Ascending aorta (tissue), 2 donors: Measurements from ENCODE around the gene NFILZ. TPM values are rescaled to one million over a fixed set of nuclear protein-coding genes. Genes with fewer than 3 reads are reported as not detected.
A peak's percentile ranks its signal among the peaks of the same experiment; 100 is the strongest.

Source experiments
- DNase-seq, 2 donors: peaks; one replicate each; pipeline ENCODE4 v3.0.0-alpha.2; 2019; ENCODE audit warnings: low spot score in 2 of 2
- H3K27ac ChIP-seq, 2 donors: fragments of 200-600 bp; sonication (generic); one replicate each; pipeline ENCODE4 v1.5.1; 2016 to 2017; ENCODE audit warnings: mild to moderate bottlenecking in 1 of 2
- H3K27me3 ChIP-seq: fragments of 200-600 bp; sonication (generic); one replicate; pipeline ENCODE4 v1.5.1; 2017
- H3K36me3 ChIP-seq, 2 donors: fragments of 200-600 bp; sonication (generic); one replicate each; pipeline ENCODE4 v1.5.1; 2016
- H3K4me1 ChIP-seq, 2 donors: fragments of 200-600 bp; sonication (generic); one replicate each; pipeline ENCODE4 v1.5.1; 2016 to 2017; ENCODE audit warnings: mild to moderate bottlenecking in 1 of 2
- H3K4me3 ChIP-seq, 2 donors: fragments of 200-600 bp; sonication (generic); one replicate each; pipeline ENCODE4 v1.5.1; 2016 to 2017; ENCODE audit warnings: mild to moderate bottlenecking in 1 of 2
- H3K9me3 ChIP-seq, 2 donors: fragments of 200-600 bp; sonication (generic); one replicate each; pipeline ENCODE4 v1.5.1; 2016
- CTCF ChIP-seq, 3 experiments: fragments of 200-600 bp in 2 of 3; fragments of 450-650 bp in 1 of 3; sonication (generic) in 2 of 3; IDR thresholded peaks; one replicate each; pipeline ENCODE4 v1.5.1; 2016 to 2019; ENCODE audit warnings: antibody characterized with exemption in 3 of 3, mild to moderate bottlenecking in 1 of 3, moderate library complexity in 1 of 3
- intact Hi-C: fragments of 100-400 bp; cut with DNase I; formaldehyde crosslinking; loops from one replicate; pipeline ENCODE4 v1.15.1; 2023
- total RNA-seq: library from RNA; depleted of rRNA; stranded (reverse); fragments of >200 nt; gene quantifications from one replicate; pipeline ENCODE4 v1.1.0, GENCODE V29; 2016

NFILZ gene
- total RNA-seq, 1 donor from 2014 or later = not detected

DNA sequence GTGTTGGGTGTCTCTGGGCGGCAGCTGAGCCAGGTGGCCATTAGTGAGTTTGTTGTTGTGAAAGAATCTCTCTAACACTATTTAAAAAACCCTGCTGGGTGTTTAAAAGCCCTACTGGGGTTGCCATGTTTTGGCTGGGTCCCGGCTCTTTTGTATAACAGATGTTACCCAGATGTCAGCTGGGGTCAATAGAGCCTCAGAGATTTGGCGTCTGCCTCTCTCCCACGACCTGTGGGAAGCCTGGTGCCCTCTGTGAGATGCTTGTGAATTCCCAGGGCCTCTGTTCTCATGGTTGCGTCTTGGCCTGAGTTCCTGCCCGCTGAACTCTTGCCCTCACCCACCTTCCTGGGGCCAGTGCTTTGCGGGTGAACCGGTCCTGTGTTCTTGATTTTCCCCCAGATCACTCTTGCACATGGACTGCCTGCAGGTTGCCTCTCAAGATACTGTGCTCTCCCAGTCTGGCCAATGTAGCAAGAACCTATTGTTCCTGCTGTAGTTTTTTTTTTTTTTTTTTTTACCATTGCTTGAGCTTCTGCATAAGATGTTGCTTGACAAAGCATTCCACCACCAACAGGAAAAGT lies 9.5 kb downstream of the NFILZ start:
- H3K9me3 ChIP-seq = no peaks in the 10 kb centered on the region
- intact Hi-C loops = no loop called here
- H3K4me3 ChIP-seq = no peak overlapping the region
- peaks cover 0 to 10% of the 10 kb centered on the region in 2 donors for H3K4me1 ChIP-seq
- H3K27ac ChIP-seq = no peak overlapping the region
- TF ChIP-seq CTCF (IDR thresholded peaks at IDR 0.05) = no peak
- no peaks in the 10 kb centered on the region for H3K27me3 ChIP-seq
- DNase-seq = no peak
- H3K36me3 ChIP-seq = no peaks in the 10 kb centered on the region

DNA sequence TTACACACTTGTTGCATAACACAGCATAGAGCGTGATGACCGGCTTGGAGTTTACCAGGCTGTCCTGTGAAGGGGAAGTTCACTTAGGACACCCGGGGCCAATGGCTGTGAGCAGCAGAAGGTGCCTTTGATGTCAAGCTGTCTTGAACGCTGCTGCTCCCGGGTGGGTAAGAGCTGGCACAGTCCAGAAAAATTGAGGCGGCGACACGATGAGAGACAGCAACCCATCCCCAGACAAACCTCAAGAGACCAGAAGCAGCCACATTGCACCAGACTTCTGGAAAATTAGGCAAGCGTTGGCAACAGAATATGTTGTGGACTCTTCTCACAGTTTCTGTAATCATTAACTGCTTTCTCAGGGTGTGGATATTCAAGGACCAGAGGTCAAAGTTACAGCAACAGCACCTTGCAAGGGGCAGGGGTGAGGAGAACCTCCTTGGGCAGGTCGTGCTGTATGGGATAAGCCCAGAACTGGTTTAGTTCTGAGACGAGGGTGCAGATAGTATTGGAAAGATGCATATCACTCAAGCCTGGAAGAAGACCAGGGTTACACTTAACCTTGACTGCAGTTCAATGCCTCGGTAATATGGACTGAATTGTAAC lies 10.1 kb downstream of the NFILZ start:
- intact Hi-C loops = no loop called here

DNA sequence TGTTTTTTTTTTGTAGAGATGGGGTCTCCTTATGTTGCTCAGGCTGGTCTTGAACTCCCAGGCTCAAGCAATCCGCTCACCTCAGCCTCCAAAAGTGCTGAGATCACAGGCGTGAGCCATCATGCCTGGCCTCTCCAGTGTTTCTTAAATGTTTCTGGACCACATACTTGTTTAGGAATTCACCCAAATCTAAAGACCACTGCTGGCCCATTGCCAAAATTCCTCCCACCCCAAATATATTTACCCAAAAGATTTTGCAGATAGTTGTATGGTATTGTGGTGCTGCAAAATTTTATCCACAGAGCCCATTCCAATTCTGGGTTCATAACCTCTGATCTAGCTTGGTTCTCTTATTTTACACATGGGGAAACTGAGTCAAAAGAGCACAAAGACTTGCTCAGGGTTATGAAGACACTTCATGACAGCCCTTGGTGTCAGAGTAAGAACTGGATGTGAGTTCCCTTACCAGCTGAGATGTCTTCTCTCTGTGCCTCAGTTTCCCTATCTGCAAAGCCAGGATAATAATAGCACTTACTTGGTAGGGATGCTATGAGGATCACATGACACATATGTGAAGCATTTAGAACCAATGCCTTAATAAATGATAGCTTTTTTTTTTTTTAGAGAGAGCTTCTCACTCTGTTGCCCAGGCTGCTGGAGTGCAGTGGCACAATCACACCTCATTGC lies 10.9 kb downstream of the NFILZ start:
- Histone ChIP-seq H3K36me3 (no peaks in the 10 kb centered on the region), H3K9me3 (no peaks in the 10 kb centered on the region), H3K4me3 (no peak overlapping the region), H3K27ac (no peak overlapping the region), H3K4me1 (peaks cover 0 to 10% of the 10 kb centered on the region in 2 donors), H3K27me3 (no peaks in the 10 kb centered on the region)
- no peak for DNase-seq
- intact Hi-C loops = no loop called here
- no peak for TF ChIP-seq CTCF (IDR thresholded peaks at IDR 0.05)

More for the DNA sequence above, 10.1 kb downstream of the NFILZ start:
- peak in 1 of 2 donors; percentile 77 for DNase-seq
- Histone ChIP-seq H3K27me3 (no peaks in the 10 kb centered on the region), H3K9me3 (no peaks in the 10 kb centered on the region), H3K27ac (no peak overlapping the region), H3K36me3 (no peaks in the 10 kb centered on the region), H3K4me3 (no peak overlapping the region), H3K4me1 (peaks cover 0 to 10% of the 10 kb centered on the region in 2 donors)
- TF ChIP-seq CTCF (IDR thresholded peaks at IDR 0.05) = no peak

DNA sequence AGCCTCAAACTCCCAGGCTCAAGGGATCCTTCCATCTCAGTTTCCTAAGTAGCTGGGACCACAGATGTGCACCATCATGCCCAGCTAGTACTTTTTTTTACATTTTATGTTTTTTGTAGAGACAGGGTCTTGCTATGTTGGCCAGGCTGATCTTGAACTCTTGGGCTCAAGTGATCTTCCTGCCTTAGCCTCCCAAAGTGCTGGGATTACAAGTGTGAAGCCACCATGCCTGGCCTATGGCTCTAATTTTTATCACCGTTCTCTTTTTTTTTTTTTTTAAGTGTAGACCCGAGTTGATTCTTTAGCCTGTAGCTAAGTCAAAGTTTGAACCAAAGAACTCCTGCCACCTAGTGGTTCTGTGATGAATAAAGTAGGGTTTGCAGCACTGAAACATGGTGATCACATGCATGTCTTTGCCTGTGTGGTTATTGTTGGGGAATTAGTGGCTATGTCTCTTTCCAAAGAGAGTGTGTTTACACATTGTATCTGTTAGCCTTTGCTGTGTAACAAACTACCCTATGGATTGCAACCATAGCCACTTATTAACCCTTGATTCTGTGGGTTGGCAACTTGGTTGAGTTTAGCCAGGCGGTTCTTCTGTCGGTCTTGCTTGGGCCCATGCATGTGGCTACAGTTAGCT lies 11.6 kb downstream of the NFILZ start:
- no peaks in the 10 kb centered on the region for H3K27me3 ChIP-seq
- no peak overlapping the region for H3K4me3 ChIP-seq
- peak; percentile 61 to 73 (median 61) for TF ChIP-seq CTCF (IDR thresholded peaks at IDR 0.05)
- H3K4me1 ChIP-seq = peaks cover 0 to 10% of the 10 kb centered on the region in 2 donors
- no peaks in the 10 kb centered on the region for H3K9me3 ChIP-seq
- H3K27ac ChIP-seq = no peak overlapping the region
- intact Hi-C loops = loop anchor here (1.0 to 2.0 kb wide), 2 partner anchors 27 to 61 kb away; no protein-coding TSS in a partner anchor
- no peaks in the 10 kb centered on the region for H3K36me3 ChIP-seq
- DNase-seq = no peak

GRCh38 chr19:8642561-8642960 lies 12.1 kb downstream of the NFILZ start:
- Histone ChIP-seq H3K27me3 (no peaks in the 10 kb centered on the region), H3K4me1 (peaks cover 0 to 10% of the 10 kb centered on the region in 2 donors), H3K9me3 (no peaks in the 10 kb centered on the region), H3K27ac (no peak overlapping the region), H3K36me3 (no peaks in the 10 kb centered on the region), H3K4me3 (no peak overlapping the region)
- intact Hi-C loops = loop anchor here (1.0 to 2.0 kb wide), 2 partner anchors 27 to 62 kb away; no protein-coding TSS in a partner anchor
- no peak for DNase-seq
- TF ChIP-seq CTCF (IDR thresholded peaks at IDR 0.05) = no peak
